Measurements from ENCODE around the gene CADPS2. TPM values are rescaled to one million over a fixed set of nuclear protein-coding genes. Genes with fewer than 3 reads are reported as not detected.

CADPS2 gene
- total and polyA plus RNA-seq, 12 donors = 14.6 to 103 (median 39.4) TPM

- no peak overlapping the region for H3K4me3 ChIP-seq
- intact Hi-C loops (cut with DNase I) = no loop called here
- H3K36me3 ChIP-seq (replicated peaks in 1 of 2) = no peaks in the 10 kb centered on the region
- no peak overlapping the region for H3K27ac ChIP-seq
- no peaks in the 10 kb centered on the region for H3K27me3 ChIP-seq
- H3K4me1 ChIP-seq (replicated peaks in 1 of 2) = no peaks in the 10 kb centered on the region
- TF ChIP-seq POLR2A (IDR thresholded peaks at IDR 0.05) (no peak), CTCF (IDR thresholded peaks at IDR 0.05) (no peak)
- no peak for DNase-seq
- no peaks in the 10 kb centered on the region for H3K9me3 ChIP-seq (replicated peaks in 1 of 3)
- 50 to 80% (median 76%) methylated on average over 1 of the region's 1 CpG for WGBS, 4 donors
Measured at GRCh38 chr7:122269241-122269640, 617.0 kb downstream of the CADPS2 start.

Small RNA genes lying within 50 kb of the gene (small RNA-seq; reads per million reads assigned to genes)
- gene AC006463.1 = 0 reads per million in 2 donors

Other genes starting within 250 kb of the CADPS2 start
- gene RNF133, start 187.3 kb downstream of the CADPS2 start, total RNA-seq = 1 to 10 TPM in 3 of 9 donors, under 1 TPM in 5, not detected in 1; 0.28 to 3.2 (median 0.71) TPM
- gene RNF133, start 187.3 kb downstream of the CADPS2 start, polyA plus RNA-seq = under 1 TPM in 1 of 3 donors, not detected in 2; 0.13 TPM
- 1 to 10 TPM in 3 of 9 donors, under 1 TPM in 5, not detected in 1; 0.30 to 5.0 (median 0.86) TPM for gene RNF148, start 183.5 kb downstream of the CADPS2 start, total RNA-seq
- under 1 TPM; 0.20 to 0.42 (median 0.24) TPM for gene RNF148, start 183.5 kb downstream of the CADPS2 start, polyA plus RNA-seq
- not detected for gene TAS2R16, start 109.2 kb upstream of the CADPS2 start, total RNA-seq
- not detected for gene TAS2R16, start 109.2 kb upstream of the CADPS2 start, polyA plus RNA-seq